HG03520 (cell line): ENCODE measurements around the gene TOR4A.

ENCODE experiments used
- ATAC-seq: cut with Tn5 transposase; IDR thresholded peaks from one replicate; pipeline ENCODE4 v1.9.1; 2021; ENCODE audit warnings: mild to moderate bottlenecking, moderate library complexity; ENCODE audit not compliant: unreplicated experiment

TOR4A gene

DNA sequence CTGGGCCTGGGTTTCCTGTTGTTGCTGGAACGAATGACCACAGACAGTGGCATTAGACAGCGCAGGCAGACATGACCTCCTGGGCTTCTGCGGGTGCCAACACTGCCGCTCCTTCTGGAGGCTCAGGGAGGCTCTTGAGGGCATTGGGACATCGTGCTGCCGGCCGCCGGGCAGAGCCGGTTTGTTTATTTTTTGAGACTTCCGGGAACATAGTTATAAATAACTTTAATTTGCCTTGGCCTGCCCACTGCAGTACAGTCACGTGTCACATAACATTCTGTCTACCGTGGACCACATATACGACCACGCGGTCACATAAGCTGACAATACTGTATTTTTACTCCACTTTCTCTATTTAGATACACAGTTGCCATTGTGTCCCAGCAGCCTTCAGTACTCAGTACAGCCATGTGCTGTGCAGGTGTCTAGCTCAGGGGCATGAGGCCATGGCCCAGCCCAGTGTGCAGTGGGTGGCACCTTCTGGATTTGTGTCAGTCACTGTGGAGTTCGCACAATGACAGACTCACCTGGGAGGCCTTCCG lies 8.2 kb upstream of the TOR4A start:
- ATAC-seq = no peak

DNA sequence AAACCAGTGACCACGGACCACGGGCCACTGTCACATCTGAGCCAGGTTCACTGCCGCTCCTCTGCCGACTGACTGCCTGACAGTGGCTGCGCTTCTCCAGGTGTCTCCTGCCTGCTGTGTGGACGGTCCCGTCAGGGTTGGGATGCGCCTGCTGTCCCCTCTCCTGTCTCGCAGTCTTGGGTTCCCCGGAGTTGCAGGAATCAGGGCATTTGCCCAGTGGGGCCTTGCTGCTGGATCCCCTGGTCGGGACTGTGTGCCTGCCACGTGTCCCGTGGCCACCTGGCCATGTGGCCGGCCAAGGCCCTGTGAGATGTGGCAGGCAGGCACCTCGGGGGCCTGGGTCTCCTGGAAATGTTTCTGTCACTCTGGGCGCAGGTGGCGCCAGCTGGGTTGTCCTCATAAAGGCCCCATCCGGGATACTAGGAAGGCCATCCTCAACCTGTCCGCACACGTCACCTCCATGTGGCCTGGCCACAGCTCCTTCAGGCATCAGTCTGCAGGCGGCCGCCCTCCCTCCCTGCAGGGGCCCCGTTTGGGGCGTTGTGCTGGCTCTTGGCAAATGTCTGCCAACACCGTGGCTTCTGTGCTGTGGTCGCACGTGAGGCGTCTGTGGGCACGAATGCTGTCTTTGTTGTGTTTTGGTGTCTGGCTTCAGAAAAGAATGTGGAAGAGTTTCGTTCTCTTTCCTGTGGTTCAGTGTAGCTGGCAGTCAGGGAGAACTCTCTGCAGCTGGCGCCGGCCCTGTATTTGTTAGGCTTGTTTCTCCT lies 6.4 kb upstream of the TOR4A start:
- no peak for ATAC-seq

GRCh38 chr9:137271696-137272076 lies 5.8 kb upstream of the TOR4A start:
- no peak for ATAC-seq

DNA sequence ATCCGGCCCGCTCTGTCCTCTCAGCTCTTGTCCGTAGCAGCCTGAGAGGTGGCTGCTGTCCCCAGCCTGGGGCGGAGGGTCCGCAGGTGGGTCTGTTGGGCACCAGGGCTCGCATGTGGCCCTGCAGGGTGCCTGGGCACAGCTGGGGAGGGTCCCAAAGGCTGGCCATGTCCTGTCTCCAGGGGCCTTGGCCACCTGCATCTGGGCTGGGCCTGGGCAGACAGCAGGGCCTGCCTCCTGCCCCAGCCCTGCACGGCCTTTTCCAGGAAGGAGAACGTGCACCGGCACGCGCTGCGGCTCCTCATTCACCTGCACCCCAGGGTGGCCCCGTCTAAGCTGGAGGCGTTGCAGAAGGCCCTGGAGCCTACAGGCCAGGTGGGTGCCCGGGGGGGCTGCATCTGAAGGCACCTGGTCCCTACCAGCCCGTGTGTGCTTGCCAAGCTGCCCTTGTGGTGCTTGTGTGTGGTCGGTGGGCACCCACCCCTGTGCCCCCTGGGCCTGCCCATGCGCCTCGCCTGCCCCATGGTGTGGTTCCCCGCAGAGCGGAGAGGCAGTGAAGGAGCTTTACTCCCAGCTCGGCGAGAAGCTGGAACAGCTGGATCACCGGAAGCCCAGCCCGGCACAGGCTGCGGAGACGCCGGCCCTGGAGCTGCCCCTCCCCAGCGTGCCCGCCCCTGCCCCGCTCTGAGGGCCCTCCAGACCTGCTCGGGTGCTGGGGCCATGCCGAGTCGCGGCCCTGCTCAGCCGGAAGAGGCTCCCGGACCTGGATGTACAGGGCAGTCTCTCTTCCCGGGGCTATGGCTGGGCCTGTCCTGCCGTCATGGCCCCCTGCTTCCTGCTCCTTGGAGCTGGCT lies 5.1 kb upstream of the TOR4A start:
- no peak for ATAC-seq

DNA sequence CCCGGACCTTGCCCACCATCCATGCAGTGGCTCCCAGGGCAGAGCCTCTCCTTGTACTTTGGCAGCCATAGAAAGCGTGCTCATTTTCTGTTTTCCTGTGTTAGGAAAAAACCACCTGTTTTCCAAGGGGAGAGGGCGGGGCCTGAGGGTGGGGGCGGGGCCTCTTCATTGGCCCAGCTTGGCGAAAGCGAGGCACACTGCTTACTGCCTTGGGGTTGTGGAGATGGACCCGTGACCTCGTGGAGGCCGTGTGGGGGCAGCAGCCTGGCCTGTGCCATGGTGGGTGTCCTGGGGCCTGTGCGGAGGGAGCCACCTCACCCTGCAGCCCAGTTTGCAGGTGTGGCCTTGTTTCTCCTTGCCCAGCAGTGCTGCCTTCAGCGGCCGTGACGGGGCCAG lies 4.4 kb upstream of the TOR4A start:
- ATAC-seq = no peak

DNA sequence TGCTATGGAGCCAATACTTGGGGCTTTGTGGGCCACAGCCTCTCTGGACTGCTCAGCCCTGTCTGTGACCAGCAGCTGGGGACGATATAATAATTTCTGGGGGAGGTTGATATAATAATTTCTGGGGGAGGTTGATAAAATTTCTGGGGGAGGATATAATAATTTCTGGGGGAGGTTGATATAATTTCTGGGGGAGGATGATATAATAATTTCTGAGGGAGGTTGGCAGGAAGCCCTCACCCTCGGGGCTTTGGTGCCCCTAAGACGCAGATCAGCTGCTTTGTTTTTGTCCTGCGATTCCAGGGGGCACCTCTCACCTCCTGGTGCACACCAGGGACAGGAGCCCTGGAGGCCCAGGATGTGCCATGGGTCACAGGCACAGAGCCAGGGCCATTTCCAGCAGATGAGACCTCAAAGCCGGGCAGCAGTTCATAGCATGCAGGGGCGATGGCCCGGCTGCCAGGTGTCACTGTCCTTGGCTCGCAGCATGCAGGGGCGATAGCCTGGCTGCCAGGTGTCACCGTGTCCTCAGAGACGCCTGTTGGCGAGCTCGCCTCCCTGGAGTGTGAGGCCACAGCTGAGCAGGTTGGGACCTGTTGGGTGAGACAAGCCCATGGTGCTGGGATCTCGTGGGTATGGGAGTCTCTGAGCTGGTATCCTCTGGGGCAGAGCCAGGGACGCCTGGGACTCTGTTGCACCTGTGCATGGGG lies 3.8 kb upstream of the TOR4A start:
- no peak for ATAC-seq

DNA sequence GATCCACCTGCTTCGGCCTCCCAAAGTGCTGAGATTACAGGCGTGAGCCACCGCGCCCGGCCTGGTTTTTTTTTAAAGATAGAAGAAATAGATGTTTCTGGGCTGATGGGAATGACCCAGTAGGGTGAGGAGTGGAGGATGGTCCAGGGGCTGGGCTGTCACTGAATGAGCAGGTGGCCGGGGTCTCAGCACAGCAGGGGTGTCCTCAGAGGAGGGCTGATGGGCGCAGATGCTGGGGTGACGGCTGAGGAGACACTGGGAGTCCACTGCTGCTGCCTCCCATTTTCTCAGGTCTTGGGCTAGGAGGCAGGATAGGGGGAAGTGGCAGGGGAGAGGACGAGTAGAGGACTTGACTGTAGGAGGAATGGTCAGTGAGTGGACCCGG lies 2.3 kb upstream of the TOR4A start:
- ATAC-seq = no peak

GRCh38 chr9:137275588-137276472 lies 1.7 kb upstream of the TOR4A start:
- ATAC-seq = no peak

- no peak for ATAC-seq
Observed at GRCh38 chr9:137276473-137277328, 825 bp upstream of the TOR4A start.

- peak; percentile 5 for ATAC-seq
Observed at GRCh38 chr9:137278061-137278701, 655 bp downstream of the TOR4A start.

DNA sequence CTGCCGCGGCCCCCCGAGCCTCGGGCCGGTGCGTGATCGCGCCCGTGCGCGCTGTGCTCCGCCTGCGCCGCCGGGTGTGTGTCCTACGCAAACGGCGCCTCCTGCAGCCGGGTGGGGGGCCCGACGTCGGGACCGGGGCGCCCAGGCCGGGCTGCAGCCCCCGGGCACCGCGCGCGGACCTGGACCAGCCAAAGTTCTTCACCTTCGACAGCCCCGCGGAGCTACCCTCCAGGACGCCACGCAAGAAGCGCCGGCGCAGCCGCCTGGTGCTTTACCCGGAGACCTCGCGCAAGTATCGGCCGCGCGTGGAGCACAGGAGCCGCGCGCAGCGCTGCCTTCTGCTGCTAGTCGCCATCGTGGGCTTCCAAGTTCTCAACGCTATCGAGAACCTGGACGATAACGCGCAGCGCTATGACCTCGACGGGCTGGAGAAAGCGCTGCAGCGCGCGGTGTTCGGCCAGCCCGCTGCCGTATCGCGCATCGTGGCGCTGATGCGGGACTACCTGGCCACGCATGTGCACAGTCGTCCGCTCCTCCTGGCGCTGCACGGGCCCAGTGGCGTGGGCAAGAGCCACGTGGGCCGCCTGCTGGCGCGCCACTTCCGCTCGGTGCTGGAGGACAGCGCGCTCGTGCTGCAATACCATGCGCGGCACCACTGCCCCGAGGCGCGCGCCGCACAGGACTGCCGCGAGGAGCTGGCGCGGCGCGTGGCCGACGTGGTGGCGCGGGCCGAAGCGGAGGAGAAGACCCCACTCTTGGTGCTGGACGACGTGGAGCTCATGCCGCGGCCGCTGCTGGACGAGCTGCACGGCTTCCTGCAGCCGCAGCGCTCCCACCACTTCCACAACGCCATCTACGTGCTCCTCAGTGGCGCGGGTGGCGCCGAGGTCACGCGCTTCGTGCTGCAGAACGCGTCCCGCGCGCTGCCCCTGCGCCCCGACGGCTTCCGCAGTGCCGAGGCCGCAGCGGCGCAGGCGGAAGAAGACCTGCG lies 1.5 kb downstream of the TOR4A start:
- ATAC-seq = no peak

DNA sequence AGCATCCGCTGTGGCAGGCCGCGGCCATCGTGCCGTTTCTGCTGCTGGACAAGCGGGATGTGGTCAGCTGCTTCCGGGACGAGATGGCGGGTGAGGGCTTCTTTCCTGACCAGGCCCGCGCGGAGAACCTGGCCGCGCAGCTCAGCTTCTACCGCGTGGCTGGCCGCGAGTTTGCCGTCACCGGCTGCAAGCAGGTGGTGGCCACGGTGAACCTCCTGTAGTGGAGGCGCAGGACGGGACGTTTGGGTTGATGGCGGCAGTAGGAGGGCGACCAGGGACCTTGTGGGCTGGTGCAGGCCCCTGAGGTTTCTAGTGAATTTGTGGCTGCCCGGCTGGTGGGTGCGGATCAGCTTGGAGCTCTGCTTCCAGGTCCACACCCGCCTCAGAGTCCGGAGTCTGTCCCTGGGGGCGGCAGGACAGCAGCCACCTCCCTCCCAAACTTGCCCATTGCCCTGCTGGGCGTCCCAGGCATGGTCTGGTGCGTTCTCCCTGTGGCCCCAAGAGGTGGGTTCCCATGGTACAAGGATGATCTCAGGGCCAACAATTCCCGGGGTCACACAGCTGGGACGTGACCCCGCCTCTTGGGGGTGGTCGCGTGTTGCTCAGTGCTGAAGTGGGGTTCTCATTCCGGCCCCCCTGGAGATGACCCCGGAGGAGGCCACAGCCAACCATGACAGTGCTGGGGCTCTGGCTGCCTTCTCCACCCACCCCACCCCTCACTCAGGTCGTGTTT lies 2.4 kb downstream of the TOR4A start:
- no peak for ATAC-seq

DNA sequence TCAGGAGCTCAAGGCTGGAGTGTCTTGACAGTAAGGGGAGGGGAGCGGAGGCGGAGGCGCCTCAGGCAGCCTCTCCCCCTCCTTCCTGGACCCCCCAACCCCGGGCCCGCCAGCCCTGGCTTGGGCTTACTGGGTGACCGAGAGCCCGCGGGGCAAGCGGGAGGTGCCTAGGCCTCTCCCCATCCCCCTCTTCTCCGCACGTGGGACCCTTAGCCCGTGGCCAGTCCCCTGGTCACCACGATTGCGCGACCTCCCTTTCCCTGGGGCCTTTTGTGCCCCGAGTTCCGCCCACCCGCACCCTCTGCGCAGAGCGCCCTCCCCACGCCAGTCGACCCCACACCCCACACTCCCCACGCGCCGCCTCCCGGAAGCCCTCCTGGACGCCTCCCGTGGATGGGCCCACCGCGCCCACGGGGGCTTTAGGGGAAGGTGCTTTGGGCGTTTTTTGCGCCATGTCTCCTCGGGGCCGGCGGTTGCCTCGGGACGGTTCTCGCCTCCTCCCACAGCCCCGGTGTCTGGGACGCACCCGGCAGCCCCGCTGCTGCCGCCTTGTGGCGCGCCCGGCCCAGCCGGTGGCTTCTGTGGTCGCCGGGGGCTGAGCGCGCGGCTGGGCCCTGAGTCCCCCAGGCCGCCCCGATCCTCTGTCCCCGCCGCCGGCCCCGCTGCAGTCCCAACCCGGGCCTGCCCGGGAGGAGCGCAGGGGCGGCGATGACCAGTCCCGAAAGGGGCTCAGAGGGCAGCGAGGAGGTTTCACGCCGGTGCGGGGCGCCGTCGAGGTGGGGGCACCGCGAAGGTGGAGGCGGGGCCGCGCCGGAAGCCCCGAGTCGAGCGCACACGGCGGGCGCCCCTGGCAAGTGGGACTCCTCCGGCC lies 3.2 kb downstream of the TOR4A start:
- no peak for ATAC-seq

- ATAC-seq = no peak
Observed at GRCh38 chr9:137281345-137282116, 4.0 kb downstream of the TOR4A start.

- no peak for ATAC-seq
Observed at GRCh38 chr9:137286975-137287383, 9.5 kb downstream of the TOR4A start.
